Astrocyte of the cerebellum (primary cell): Measurements from ENCODE around the gene RAB3D.

ENCODE experiments used
- DNase-seq: peaks from one replicate; pipeline ENCODE4 v3.0.0-alpha.2; 2011; ENCODE audit warnings: low read depth
- H3K4me3 ChIP-seq: 2 replicates; pipeline ENCODE4 v1.5.1; 2011; ENCODE audit warnings: mild to moderate bottlenecking, low read depth, low read length, moderate library complexity
- CTCF ChIP-seq: IDR thresholded peaks from 2 replicates; pipeline ENCODE4 v1.5.1; 2012; ENCODE audit warnings: low read length, low read depth, moderate library complexity, mild to moderate bottlenecking; ENCODE audit errors: missing control alignments
- in situ Hi-C: cut with HindIII; loops from 2 replicates; pipeline ENCODE4 v1.10.0; 2017; ENCODE audit warnings: low sequenced_read_pairs

Gene RAB3D

GRCh38 chr19:11273989-11274388 is 65.5 kb downstream of the RAB3D start:
- in situ Hi-C loops: no loop called here
- DNase-seq: no peak
- TF ChIP-seq CTCF: no peak
- H3K4me3 ChIP-seq: no peak overlapping the region

GRCh38 chr19:11273296-11273695 is 66.2 kb downstream of the RAB3D start:
- TF ChIP-seq CTCF: no peak
- no peak for DNase-seq
- in situ Hi-C loops: no loop called here
- no peak overlapping the region for H3K4me3 ChIP-seq
